GM12878 (cell line): Measurements from ENCODE around the gene RPL36. TPM values are rescaled to one million over a fixed set of nuclear protein-coding genes. Genes with fewer than 3 reads are reported as not detected.

Source experiments
- ATF2 ChIP-seq: IDR thresholded peaks from 2 replicates; pipeline ENCODE4 v1.6.1; 2012; ENCODE audit warnings: low read length, inconsistent platforms
- CTCF ChIP-seq, 3 experiments: IDR thresholded peaks in 2 of 3; conservative IDR thresholded peaks in 1 of 3; 2 replicates each; pipeline ENCODE4 v1.5.1; 2011; ENCODE audit warnings: low read depth in 3 of 3, low read length in 3 of 3, mild to moderate bottlenecking in 3 of 3, control low read depth in 2 of 3, moderate library complexity in 2 of 3, inconsistent platforms in 1 of 3, mixed read lengths in 1 of 3; ENCODE audit not compliant: control insufficient read depth in 2 of 3, insufficient read depth in 1 of 3; ENCODE audit errors: extremely low read depth in 1 of 3
- EED ChIP-seq: sonication (generic); IDR thresholded peaks from 2 replicates; pipeline ENCODE4 v1.6.1; 2016; ENCODE audit warnings: antibody characterized with exemption, low read depth
- ETV6 ChIP-seq, 2 experiments: fragments of 450-650 bp in 1 of 2; IDR thresholded peaks in 1 of 2; conservative IDR thresholded peaks in 1 of 2; 2 replicates each; pipeline ENCODE4 v1.6.1; 2014; ENCODE audit warnings: antibody characterized with exemption in 1 of 2, borderline replicate concordance in 1 of 2, low read depth in 1 of 2, mild to moderate bottlenecking in 1 of 2, moderate library complexity in 1 of 2
- EZH2 ChIP-seq: IDR thresholded peaks from 2 replicates; pipeline ENCODE4 v1.6.1; 2012; ENCODE audit warnings: low read depth, mild to moderate bottlenecking, control low read depth, inconsistent platforms, low read length, borderline replicate concordance; ENCODE audit not compliant: control insufficient read depth
- FOS ChIP-seq: IDR thresholded peaks from 3 replicates; pipeline ENCODE4 v1.6.1; 2011; ENCODE audit warnings: borderline replicate concordance; ENCODE audit not compliant: insufficient read length; ENCODE audit errors: extremely low read depth
- GABPA ChIP-seq: IDR thresholded peaks from 2 replicates; pipeline ENCODE4 v1.6.1; 2014; ENCODE audit warnings: antibody characterized with exemption, low read depth, mild to moderate bottlenecking, inconsistent platforms
- JUND ChIP-seq: IDR thresholded peaks from 2 replicates; pipeline ENCODE4 v1.6.1; 2012; ENCODE audit warnings: low read depth, mild to moderate bottlenecking, low read length, improper control_type of control experiment, moderate library complexity
- MEF2A ChIP-seq: IDR thresholded peaks from 2 replicates; pipeline ENCODE4 v1.6.1; 2011; ENCODE audit warnings: low read depth, mild to moderate bottlenecking, low read length, moderate library complexity; ENCODE audit not compliant: insufficient read depth
- MLLT1 ChIP-seq: fragments of 450-650 bp; IDR thresholded peaks from 2 replicates; pipeline ENCODE4 v1.6.1; 2016; ENCODE audit warnings: mild to moderate bottlenecking
- RELA ChIP-seq: fragments of 450-650 bp; IDR thresholded peaks from 2 replicates; pipeline ENCODE4 v1.8.0; 2014; ENCODE audit warnings: borderline replicate concordance; ENCODE audit not compliant: partially characterized antibody
- SP1 ChIP-seq: IDR thresholded peaks from one replicate; pipeline ENCODE4 v1.6.1; 2011; ENCODE audit warnings: low read depth, low read length
- SPI1 ChIP-seq: IDR thresholded peaks from 2 replicates; pipeline ENCODE4 v1.6.1; 2011; ENCODE audit warnings: low read depth, mild to moderate bottlenecking, low read length, moderate library complexity, borderline replicate concordance; ENCODE audit not compliant: insufficient read depth
- SREBF2 ChIP-seq: IDR thresholded peaks from 2 replicates; pipeline ENCODE4 v1.6.1; 2012; ENCODE audit warnings: mild to moderate bottlenecking, low read length
- TARDBP ChIP-seq: IDR thresholded peaks from 2 replicates; pipeline ENCODE4 v1.6.1; 2016; ENCODE audit warnings: borderline replicate concordance
- TBL1XR1 ChIP-seq: IDR thresholded peaks from 2 replicates; pipeline ENCODE4 v1.6.1; 2012; ENCODE audit warnings: low read depth, low read length, improper control_type of control experiment
- TCF12 ChIP-seq: IDR thresholded peaks from 2 replicates; pipeline ENCODE4 v1.6.1; 2011; ENCODE audit warnings: low read depth, mild to moderate bottlenecking, low read length
- USF1 ChIP-seq: IDR thresholded peaks from 2 replicates; pipeline ENCODE4 v1.6.1; 2011; ENCODE audit warnings: borderline replicate concordance, low read depth, mild to moderate bottlenecking, moderate library complexity, mixed read lengths, low read length; ENCODE audit not compliant: insufficient read depth; ENCODE audit errors: extremely low read length
- USF2 ChIP-seq: IDR thresholded peaks from 2 replicates; pipeline ENCODE4 v1.6.1; 2011; ENCODE audit warnings: low read depth, low read length, improper control_type of control experiment, borderline replicate concordance
- ZNF274 ChIP-seq: IDR thresholded peaks from one replicate; pipeline ENCODE4 v1.8.0; 2011; ENCODE audit not compliant: insufficient read length, insufficient read depth
- polyA plus RNA-seq, 11 experiments: library from polyadenylated mRNA; depleted of rRNA in 4 of 11; unstranded in 6 of 11; stranded (reverse) in 5 of 11; fragments of >200 nt; fragmentation: Nextera tagmentation in 4 of 11; fragmentation: Illumina TruSeq in 1 of 11; extraction: Ambion mirVana in 4 of 11; extraction: Trizol in 1 of 11; gene quantifications; 1 replicate in 1 of 11; 2 replicates in 10 of 11; pipeline versions ENCODE4 v1.2.1 to v1.2.3, GENCODE V29; 2011 to 2016; ENCODE audit warnings: inconsistent platforms in 2 of 11, missing spikeins in 2 of 11, low read depth in 1 of 11
- total RNA-seq, 4 experiments: library from RNA; depleted of rRNA in 3 of 4; stranded (reverse); fragments of >200 nt in 3 of 4; fragmentation: Illumina TruSeq in 1 of 4; extraction: Trizol in 1 of 4; gene quantifications; 2 replicates each; pipeline versions ENCODE4 v1.2.1 to v1.2.3, GENCODE V29; 2013 to 2021

Gene RPL36
- total and polyA plus RNA-seq, 10 of the 15 experiments (the other 5 are each of a cell fraction or from before 2014, with no cell fraction given) = 374 to 4,942 (median 2,053) TPM

- TF ChIP-seq ATF2 (no peak), TBL1XR1 (peak; percentile 17; the same call in 1 of the 2 replicates), ZNF274 (no peak), USF2 (no peak), SPI1 (peak; percentile 24; the same call in 1 of the 2 replicates), TCF12 (peak; percentile 62; the same call in 1 of the 2 replicates), GABPA (no peak), CTCF (IDR thresholded peaks at IDR 0.05 in 2 of 3, conservative IDR thresholded peaks at IDR 0.05 in 1 of 3; ENCODE audit: control insufficient read depth in 2 of 3, extremely low read depth in 1 of 3, insufficient read depth in 1 of 3, low read depth in 3 of 3, low read length in 3 of 3) (peak; percentile 98 to 99 (median 99); a peak in 5 of 6 replicates), ETV6 (conservative IDR thresholded peaks at IDR 0.05 in 1 of 2, IDR thresholded peaks at IDR 0.05 in 1 of 2; ENCODE audit: borderline replicate concordance in 1 of 2, low read depth in 1 of 2) (peak in 1 of 2 experiments; percentile 35; a peak in 1 of 4 replicates), SREBF2 (no peak), TARDBP (peak; percentile 81), EZH2 (no peak), MLLT1 (peak; percentile 76; the same call in 1 of the 2 replicates), SP1 (peak; percentile 86), RELA (peak; percentile 78), JUND (no peak), USF1 (no peak), EED (0 out of 2 replicates have a peak, but pooled peaks have one; percentile 15), FOS (no peak), MEF2A (0 out of 2 replicates have a peak, but pooled peaks have one; percentile 43)
These were observed at the start of gene RPL36 (continued) for GRCh38 chr19:5690125-5690954.
